Measurements from ENCODE around the gene FAM50B. TPM values are rescaled to one million over a fixed set of nuclear protein-coding genes. Genes with fewer than 3 reads are reported as not detected.

FAM50B gene
- total and polyA plus RNA-seq, 10 donors = 6.6 to 13.3 (median 9.0) TPM

DNA sequence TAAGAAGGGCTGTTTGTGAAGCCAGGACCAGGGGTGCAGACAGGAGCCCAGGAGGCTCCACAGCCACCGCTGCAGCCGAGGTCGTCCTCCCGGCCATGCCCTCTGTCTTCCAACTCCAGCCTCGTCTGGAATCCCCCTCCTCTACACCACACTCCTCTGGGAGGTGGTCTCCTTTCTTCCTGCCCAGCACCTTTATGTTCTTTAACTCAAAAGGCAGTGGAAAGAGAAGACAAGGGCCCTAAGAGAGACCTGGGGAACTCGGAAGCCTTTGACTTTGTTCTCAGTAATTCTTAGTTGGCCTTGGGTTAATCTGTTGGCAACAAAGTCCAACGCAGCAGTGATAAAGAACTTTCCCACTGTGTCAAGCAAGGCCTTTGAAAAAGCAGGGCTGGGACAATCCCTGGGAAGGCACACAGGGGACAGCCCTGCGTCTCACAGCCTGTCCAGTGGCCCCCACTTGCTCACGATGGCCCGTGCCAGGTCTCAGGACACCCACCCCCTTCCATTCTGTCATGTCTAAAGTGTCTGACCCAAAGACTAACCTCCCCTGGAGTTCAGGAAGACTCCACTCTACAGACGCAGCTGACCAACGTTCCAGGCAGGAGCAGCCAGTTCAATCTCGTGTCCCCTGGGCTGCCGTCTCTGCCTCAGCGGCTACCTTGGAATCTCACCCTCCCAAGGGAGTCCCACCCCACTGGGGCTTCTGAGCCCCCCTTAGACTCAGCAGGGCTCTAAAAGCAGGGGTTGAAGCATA lies 42.8 kb upstream of the FAM50B start:
- H3K4me1 ChIP-seq = peaks cover 0 to 20% (median 0%) of the 10 kb centered on the region in 6 donors
- 62 to 85% (median 74%) methylated on average over 15 of the region's 15 CpGs for WGBS, 5 donors
- no peaks in the 10 kb centered on the region for H3K27me3 ChIP-seq (replicated peaks in 1 of 7)
- intact Hi-C loops (cut with DNase I; ENCODE audit: low total_unique reads) = no loop called here
- peak overlapping the region in 2 of 8 donors; percentile 1 to 35 for H3K27ac ChIP-seq
- no peaks in the 10 kb centered on the region for H3K36me3 ChIP-seq
- TF ChIP-seq POLR2A (IDR thresholded peaks at IDR 0.05) (no peak), POLR2AphosphoS5 (IDR thresholded peaks at IDR 0.05) (no peak)
- TF ChIP-seq, protein P1, sequence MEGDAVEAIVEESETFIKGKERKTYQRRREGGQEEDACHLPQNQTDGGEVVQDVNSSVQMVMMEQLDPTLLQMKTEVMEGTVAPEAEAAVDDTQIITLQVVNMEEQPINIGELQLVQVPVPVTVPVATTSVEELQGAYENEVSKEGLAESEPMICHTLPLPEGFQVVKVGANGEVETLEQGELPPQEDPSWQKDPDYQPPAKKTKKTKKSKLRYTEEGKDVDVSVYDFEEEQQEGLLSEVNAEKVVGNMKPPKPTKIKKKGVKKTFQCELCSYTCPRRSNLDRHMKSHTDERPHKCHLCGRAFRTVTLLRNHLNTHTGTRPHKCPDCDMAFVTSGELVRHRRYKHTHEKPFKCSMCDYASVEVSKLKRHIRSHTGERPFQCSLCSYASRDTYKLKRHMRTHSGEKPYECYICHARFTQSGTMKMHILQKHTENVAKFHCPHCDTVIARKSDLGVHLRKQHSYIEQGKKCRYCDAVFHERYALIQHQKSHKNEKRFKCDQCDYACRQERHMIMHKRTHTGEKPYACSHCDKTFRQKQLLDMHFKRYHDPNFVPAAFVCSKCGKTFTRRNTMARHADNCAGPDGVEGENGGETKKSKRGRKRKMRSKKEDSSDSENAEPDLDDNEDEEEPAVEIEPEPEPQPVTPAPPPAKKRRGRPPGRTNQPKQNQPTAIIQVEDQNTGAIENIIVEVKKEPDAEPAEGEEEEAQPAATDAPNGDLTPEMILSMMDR (IDR thresholded peaks at IDR 0.05 in 8 of 11, conservative IDR thresholded peaks at IDR 0.05 in 3 of 11) = no peak
- no peak overlapping the region for H3K4me3 ChIP-seq
- no peak for DNase-seq
- no peaks in the 10 kb centered on the region for H3K9me3 ChIP-seq

DNA sequence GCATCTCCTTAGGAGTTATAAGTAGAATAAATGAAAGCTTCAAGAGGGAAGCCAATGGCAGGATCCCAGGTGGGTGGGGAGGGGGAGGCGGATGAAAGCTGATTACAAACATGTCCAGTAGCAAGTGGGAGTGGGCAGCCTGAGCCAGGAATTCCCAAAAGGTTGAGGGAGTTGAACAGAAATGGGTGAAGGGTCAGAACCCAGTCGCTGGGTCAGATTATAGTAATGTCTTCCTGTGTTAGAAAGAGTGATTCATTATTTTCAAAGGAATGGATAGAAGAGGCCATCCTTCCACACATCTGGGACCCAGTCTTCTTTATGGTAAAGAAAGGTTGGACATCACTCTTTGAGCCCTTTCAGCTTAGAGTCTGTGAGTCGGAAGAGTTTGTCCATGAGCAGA lies 41.0 kb upstream of the FAM50B start:
- DNase-seq = no peak
- intact Hi-C loops (cut with DNase I; ENCODE audit: low total_unique reads) = no loop called here
- no peaks in the 10 kb centered on the region for H3K36me3 ChIP-seq
- H3K27ac ChIP-seq = no peak overlapping the region
- no peaks in the 10 kb centered on the region for H3K9me3 ChIP-seq
- H3K4me1 ChIP-seq = peaks cover 0 to 29% (median 6%) of the 10 kb centered on the region in 6 donors
- no peak overlapping the region for H3K4me3 ChIP-seq
- no peak for TF ChIP-seq POLR2A (IDR thresholded peaks at IDR 0.05)
- no peak for TF ChIP-seq POLR2AphosphoS5 (IDR thresholded peaks at IDR 0.05)
- TF ChIP-seq, protein P1 (IDR thresholded peaks at IDR 0.05 in 8 of 11, conservative IDR thresholded peaks at IDR 0.05 in 3 of 11) = no peak
- WGBS, 5 donors = 87 to 93% (median 91%) methylated on average over 3 of the region's 3 CpGs
- no peaks in the 10 kb centered on the region for H3K27me3 ChIP-seq (replicated peaks in 1 of 7)

DNA sequence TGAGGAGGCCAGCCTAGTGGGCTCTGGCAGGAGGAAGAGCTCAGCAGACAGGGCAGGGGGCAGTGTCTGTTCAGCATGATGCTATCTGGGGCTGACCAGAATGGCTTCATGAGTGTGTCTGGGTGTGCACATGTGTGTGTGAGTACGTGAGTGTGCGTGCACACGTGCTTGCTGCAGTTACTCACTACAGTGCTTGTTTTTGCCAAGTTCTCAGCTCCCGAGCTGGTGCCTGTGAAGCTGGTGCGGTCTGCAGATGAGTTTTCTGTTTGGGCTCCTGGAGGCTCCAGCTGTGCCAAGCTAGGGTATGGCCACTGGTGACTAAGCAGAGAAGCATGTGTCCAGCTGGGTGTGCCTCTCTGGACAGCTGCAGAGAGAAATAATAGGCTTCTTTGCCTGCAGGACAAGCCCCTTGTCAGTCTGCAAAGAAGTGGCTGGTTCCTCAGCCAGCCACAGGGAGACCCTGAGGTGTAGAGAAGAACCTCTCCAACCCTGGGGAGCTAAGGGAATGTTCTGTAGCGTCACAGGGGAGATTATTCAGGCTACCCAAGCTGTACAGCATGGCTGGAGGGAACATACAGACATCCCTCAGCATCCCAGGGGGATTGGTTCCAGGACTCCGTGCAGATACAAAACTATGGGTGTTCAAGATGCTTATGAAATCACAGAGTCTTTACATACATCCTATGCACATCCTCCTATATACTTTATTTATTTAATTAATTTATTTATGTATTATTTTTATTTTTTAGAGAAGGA lies 40.2 kb upstream of the FAM50B start:
- Histone ChIP-seq H3K27me3 (replicated peaks in 1 of 7) (no peaks in the 10 kb centered on the region), H3K4me1 (peaks cover 0 to 36% (median 10%) of the 10 kb centered on the region in 6 donors), H3K36me3 (no peaks in the 10 kb centered on the region), H3K27ac (no peak overlapping the region), H3K4me3 (no peak overlapping the region), H3K9me3 (no peaks in the 10 kb centered on the region)
- intact Hi-C loops (cut with DNase I; ENCODE audit: low total_unique reads) = no loop called here
- no peak for DNase-seq
- TF ChIP-seq, protein P1 (IDR thresholded peaks at IDR 0.05 in 8 of 11, conservative IDR thresholded peaks at IDR 0.05 in 3 of 11) = no peak
- TF ChIP-seq POLR2A (IDR thresholded peaks at IDR 0.05) (no peak), POLR2AphosphoS5 (IDR thresholded peaks at IDR 0.05) (no peak)
- WGBS, 5 donors = 77 to 94% (median 88%) methylated on average over 7 of the region's 7 CpGs

DNA sequence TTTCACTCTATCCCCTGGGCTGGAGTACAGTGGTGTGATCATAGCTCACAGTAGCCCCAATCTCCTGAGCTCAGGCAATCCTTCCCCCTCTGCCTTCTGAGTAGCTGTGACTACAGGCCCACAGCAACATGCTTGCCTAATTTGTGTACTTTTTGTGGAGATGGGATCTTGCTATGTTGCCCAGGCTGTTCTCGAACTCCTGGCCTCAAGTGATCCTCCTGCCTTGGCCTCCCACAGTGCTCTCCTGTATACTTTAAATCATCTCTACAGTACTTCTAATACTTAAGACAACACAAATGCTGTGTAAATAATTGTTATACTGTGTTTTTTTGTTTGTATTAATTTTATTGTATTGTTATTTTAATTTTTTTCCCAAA lies 39.7 kb upstream of the FAM50B start:
- no peaks in the 10 kb centered on the region for H3K9me3 ChIP-seq
- 88 to 96% (median 91%) methylated on average over 1 of the region's 1 CpG for WGBS, 5 donors

More for the DNA sequence above, 39.7 kb upstream of the FAM50B start:
- Histone ChIP-seq H3K27ac (no peak overlapping the region), H3K36me3 (no peaks in the 10 kb centered on the region), H3K4me3 (no peak overlapping the region), H3K4me1 (peaks cover 0 to 36% (median 10%) of the 10 kb centered on the region in 6 donors), H3K27me3 (replicated peaks in 1 of 7) (no peaks in the 10 kb centered on the region)
- intact Hi-C loops (cut with DNase I; ENCODE audit: low total_unique reads) = no loop called here
- TF ChIP-seq POLR2A (IDR thresholded peaks at IDR 0.05) (no peak), POLR2AphosphoS5 (IDR thresholded peaks at IDR 0.05) (no peak)
- TF ChIP-seq, protein P1 (IDR thresholded peaks at IDR 0.05 in 8 of 11, conservative IDR thresholded peaks at IDR 0.05 in 3 of 11) = no peak
- no peak for DNase-seq

All from spleen (tissue), 11 donors.